ENCODE results near the gene RPL22. TPM values are rescaled to one million over a fixed set of nuclear protein-coding genes. Genes with fewer than 3 reads are reported as not detected.

The RPL22 gene
- total RNA-seq, 1 donor from 2014 or later = 283 TPM

DNA sequence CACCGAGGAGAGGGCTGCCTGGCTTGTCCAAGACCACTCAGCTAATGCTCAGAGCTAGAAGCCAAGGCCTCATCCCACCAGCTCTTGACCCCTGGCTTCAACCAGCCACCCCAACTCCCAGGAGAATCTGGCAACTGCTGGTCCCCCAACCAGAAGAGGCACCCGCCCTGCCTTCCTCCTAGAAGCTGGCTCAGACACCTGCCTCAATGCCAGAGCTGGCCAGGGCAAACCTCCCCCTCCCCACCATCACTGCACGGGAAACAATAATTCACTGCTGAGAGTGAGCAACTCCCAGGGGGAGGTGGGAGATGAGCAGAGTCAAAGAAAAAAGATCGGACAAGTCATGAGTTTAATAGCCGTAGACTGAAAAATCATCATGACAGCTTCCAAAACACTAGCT lies 22.6 kb downstream of the RPL22 start:
- H3K27me3 Mint-ChIP-seq (ENCODE audit: low read depth, unreplicated experiment) = peaks cover 22% of the 10 kb centered on the region

DNA sequence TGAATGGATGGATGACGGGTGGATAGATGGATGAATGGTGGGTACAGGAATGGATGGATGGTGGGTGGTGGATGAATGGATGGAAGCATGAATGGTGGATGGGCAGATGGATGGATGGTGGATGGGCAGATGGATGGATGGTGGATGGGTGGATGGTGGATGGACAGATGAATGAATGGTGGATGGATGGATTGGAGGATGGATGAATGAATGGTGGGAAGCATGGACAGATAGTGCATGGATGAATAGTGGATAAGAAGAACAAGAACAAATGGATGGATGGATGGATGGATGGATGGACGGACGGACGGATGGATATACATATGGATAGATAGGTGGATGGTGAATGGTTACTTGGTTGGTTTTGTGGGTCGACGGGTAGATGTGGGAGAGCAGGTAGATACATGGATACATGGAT lies 24.0 kb downstream of the RPL22 start:
- Histone ChIP-seq H2AFZ (ENCODE audit: low read depth, low read length) (no peak overlapping the region), H3K9me3 (ENCODE audit: insufficient read depth, low read depth, low read length) (peaks cover 6% of the 10 kb centered on the region), H3K27me3 (ENCODE audit: insufficient read depth, low read length) (peaks cover 30% of the 10 kb centered on the region), H3K79me2 (ENCODE audit: insufficient read depth, low read length) (no peaks in the 10 kb centered on the region), H3K4me1 (ENCODE audit: insufficient read depth, low read length) (no peaks in the 10 kb centered on the region), H3K36me3 (ENCODE audit: insufficient read depth, low read length) (no peaks in the 10 kb centered on the region), H3K9ac (ENCODE audit: low read length) (no peak overlapping the region), H4K20me1 (ENCODE audit: insufficient read depth, low read length) (peaks cover 13% of the 10 kb centered on the region), H3K4me3 (ENCODE audit: insufficient read depth, low read depth, low read length) (no peak overlapping the region), H3K4me2 (ENCODE audit: low read length) (no peak overlapping the region), H3K27ac (ENCODE audit: low read depth, low read length) (no peak overlapping the region)
- Mint-ChIP-seq H3K27me3 (ENCODE audit: low read depth, unreplicated experiment) (peaks cover 18% of the 10 kb centered on the region), H3K27ac (ENCODE audit: unreplicated experiment) (no peak overlapping the region), H3K4me1 (ENCODE audit: low read depth, unreplicated experiment) (no peaks in the 10 kb centered on the region), H3K36me3 (ENCODE audit: low read depth, unreplicated experiment) (no peaks in the 10 kb centered on the region), H3K9me3 (ENCODE audit: unreplicated experiment) (no peaks in the 10 kb centered on the region), H3K4me3 (ENCODE audit: unreplicated experiment) (no peak overlapping the region)
- TF ChIP-seq EZH2 (IDR thresholded peaks at IDR 0.05; ENCODE audit: insufficient read depth, low read length) = no peak
- TF ChIP-seq, protein P1, sequence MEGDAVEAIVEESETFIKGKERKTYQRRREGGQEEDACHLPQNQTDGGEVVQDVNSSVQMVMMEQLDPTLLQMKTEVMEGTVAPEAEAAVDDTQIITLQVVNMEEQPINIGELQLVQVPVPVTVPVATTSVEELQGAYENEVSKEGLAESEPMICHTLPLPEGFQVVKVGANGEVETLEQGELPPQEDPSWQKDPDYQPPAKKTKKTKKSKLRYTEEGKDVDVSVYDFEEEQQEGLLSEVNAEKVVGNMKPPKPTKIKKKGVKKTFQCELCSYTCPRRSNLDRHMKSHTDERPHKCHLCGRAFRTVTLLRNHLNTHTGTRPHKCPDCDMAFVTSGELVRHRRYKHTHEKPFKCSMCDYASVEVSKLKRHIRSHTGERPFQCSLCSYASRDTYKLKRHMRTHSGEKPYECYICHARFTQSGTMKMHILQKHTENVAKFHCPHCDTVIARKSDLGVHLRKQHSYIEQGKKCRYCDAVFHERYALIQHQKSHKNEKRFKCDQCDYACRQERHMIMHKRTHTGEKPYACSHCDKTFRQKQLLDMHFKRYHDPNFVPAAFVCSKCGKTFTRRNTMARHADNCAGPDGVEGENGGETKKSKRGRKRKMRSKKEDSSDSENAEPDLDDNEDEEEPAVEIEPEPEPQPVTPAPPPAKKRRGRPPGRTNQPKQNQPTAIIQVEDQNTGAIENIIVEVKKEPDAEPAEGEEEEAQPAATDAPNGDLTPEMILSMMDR (IDR thresholded peaks at IDR 0.05; ENCODE audit: insufficient read depth, low read depth, low read length) = no peak
- DNase-seq (ENCODE audit: low read depth) (no peak), FAIRE-seq (no peak)

More for the DNA sequence above, 22.6 kb downstream of the RPL22 start:
- H3K9ac ChIP-seq (ENCODE audit: low read length) = no peak overlapping the region
- peaks cover 6% of the 10 kb centered on the region for H3K9me3 ChIP-seq (ENCODE audit: insufficient read depth, low read depth, low read length)
- FAIRE-seq (no peak), DNase-seq (ENCODE audit: low read depth) (no peak)
- TF ChIP-seq, protein P1 (IDR thresholded peaks at IDR 0.05; ENCODE audit: insufficient read depth, low read depth, low read length) = no peak
- no peak for TF ChIP-seq EZH2 (IDR thresholded peaks at IDR 0.05; ENCODE audit: insufficient read depth, low read length)
- no peak overlapping the region for H3K4me3 ChIP-seq (ENCODE audit: insufficient read depth, low read depth, low read length)
- peaks cover 41% of the 10 kb centered on the region for H3K27me3 ChIP-seq (ENCODE audit: insufficient read depth, low read length)
- no peak overlapping the region for H3K4me2 ChIP-seq (ENCODE audit: low read length)
- no peaks in the 10 kb centered on the region for H3K79me2 ChIP-seq (ENCODE audit: insufficient read depth, low read length)
- Mint-ChIP-seq H3K36me3 (ENCODE audit: low read depth, unreplicated experiment) (no peaks in the 10 kb centered on the region), H3K4me3 (ENCODE audit: unreplicated experiment) (no peak overlapping the region), H3K27ac (ENCODE audit: unreplicated experiment) (no peak overlapping the region), H3K9me3 (ENCODE audit: unreplicated experiment) (no peaks in the 10 kb centered on the region), H3K4me1 (ENCODE audit: low read depth, unreplicated experiment) (no peaks in the 10 kb centered on the region)
- H4K20me1 ChIP-seq (ENCODE audit: insufficient read depth, low read length) = peaks cover 26% of the 10 kb centered on the region
- no peaks in the 10 kb centered on the region for H3K4me1 ChIP-seq (ENCODE audit: insufficient read depth, low read length)
- H3K36me3 ChIP-seq (ENCODE audit: insufficient read depth, low read length) = no peaks in the 10 kb centered on the region
- H2AFZ ChIP-seq (ENCODE audit: low read depth, low read length) = no peak overlapping the region
- H3K27ac ChIP-seq (ENCODE audit: low read depth, low read length) = no peak overlapping the region

DNA sequence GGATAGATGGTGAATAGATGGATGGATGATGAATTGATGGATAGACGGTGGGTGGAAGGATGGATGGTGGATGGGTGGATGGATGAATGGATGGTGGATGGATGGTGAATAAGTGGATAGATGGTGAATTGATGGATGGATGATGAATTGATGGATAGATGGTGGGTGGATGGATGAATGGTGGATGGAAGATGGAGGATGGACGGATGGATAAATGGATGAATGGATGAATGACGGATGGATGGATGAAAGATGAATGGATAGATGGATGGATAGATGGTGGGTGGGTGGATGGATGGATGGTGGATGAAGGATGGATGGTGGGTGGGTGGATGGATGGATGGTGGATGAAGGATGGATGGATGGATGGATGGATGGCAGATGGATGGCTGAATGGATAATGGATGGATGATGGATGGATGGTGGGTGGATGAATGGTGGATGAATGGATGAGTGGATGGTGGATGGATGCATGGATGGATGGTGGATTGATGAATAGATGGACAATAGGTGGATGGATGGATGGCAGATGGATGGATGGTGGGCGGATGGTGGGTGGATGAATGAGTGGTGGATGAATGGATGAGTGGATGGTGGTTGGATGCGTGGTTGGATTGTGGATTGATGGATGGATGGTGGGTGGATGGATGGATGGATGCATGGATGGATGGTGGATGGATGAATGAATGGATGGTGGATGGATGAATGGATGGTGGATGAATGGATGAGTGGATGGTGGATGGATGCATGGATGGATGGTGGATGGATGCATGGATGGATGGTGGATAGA lies 24.6 kb downstream of the RPL22 start:
- H3K4me1 Mint-ChIP-seq (ENCODE audit: low read depth, unreplicated experiment) = no peaks in the 10 kb centered on the region
- H3K9me3 Mint-ChIP-seq (ENCODE audit: unreplicated experiment) = no peaks in the 10 kb centered on the region
- no peaks in the 10 kb centered on the region for H3K36me3 ChIP-seq (ENCODE audit: insufficient read depth, low read length)
- H2AFZ ChIP-seq (ENCODE audit: low read depth, low read length) = no peak overlapping the region
- H3K27me3 ChIP-seq (ENCODE audit: insufficient read depth, low read length) = peaks cover 30% of the 10 kb centered on the region
- no peaks in the 10 kb centered on the region for H3K4me1 ChIP-seq (ENCODE audit: insufficient read depth, low read length)
- H3K27ac Mint-ChIP-seq (ENCODE audit: unreplicated experiment) = no peak overlapping the region
- peaks cover 13% of the 10 kb centered on the region for H4K20me1 ChIP-seq (ENCODE audit: insufficient read depth, low read length)
- no peak overlapping the region for H3K9ac ChIP-seq (ENCODE audit: low read length)
- H3K4me3 Mint-ChIP-seq (ENCODE audit: unreplicated experiment) = no peak overlapping the region
- no peaks in the 10 kb centered on the region for H3K79me2 ChIP-seq (ENCODE audit: insufficient read depth, low read length)
- no peak overlapping the region for H3K4me2 ChIP-seq (ENCODE audit: low read length)
- no peak overlapping the region for H3K27ac ChIP-seq (ENCODE audit: low read depth, low read length)
- H3K9me3 ChIP-seq (ENCODE audit: insufficient read depth, low read depth, low read length) = peaks cover 6% of the 10 kb centered on the region
- H3K4me3 ChIP-seq (ENCODE audit: insufficient read depth, low read depth, low read length) = no peak overlapping the region
- TF ChIP-seq, protein P1 (IDR thresholded peaks at IDR 0.05; ENCODE audit: insufficient read depth, low read depth, low read length) = no peak
- no peak for TF ChIP-seq EZH2 (IDR thresholded peaks at IDR 0.05; ENCODE audit: insufficient read depth, low read length)
- DNase-seq (ENCODE audit: low read depth) (no peak), FAIRE-seq (no peak)
- H3K36me3 Mint-ChIP-seq (ENCODE audit: low read depth, unreplicated experiment) = no peaks in the 10 kb centered on the region
- H3K27me3 Mint-ChIP-seq (ENCODE audit: low read depth, unreplicated experiment) = peaks cover 18% of the 10 kb centered on the region
